H9 (cell line): ENCODE results near the gene AFF2. TPM values are rescaled to one million over a fixed set of nuclear protein-coding genes. Genes with fewer than 3 reads are reported as not detected.

Experiments
- DNase-seq: peaks from one replicate; pipeline ENCODE4 v3.0.0-alpha.2; 2017
- H2AFZ ChIP-seq: one replicate; pipeline ENCODE4 v1.6.1; 2013; ENCODE audit warnings: mild to moderate bottlenecking, low read length, control low read depth, moderate library complexity
- H2AK5ac ChIP-seq: 2 replicates; pipeline ENCODE4 v1.6.1; 2013; ENCODE audit warnings: low read length, control low read depth, mixed read lengths; ENCODE audit not compliant: insufficient read length
- H2BK120ac ChIP-seq: one replicate; pipeline ENCODE4 v1.6.1; 2013; ENCODE audit warnings: low read depth, mild to moderate bottlenecking, low read length, control low read depth, inconsistent platforms; ENCODE audit not compliant: poor library complexity, severe bottlenecking
- H2BK12ac ChIP-seq: 2 replicates; pipeline ENCODE4 v1.6.1; 2013; ENCODE audit warnings: low read length, control low read depth, mixed read lengths, low read depth; ENCODE audit not compliant: insufficient read length
- H2BK15ac ChIP-seq: 2 replicates; pipeline ENCODE4 v1.6.1; 2013; ENCODE audit warnings: low read depth, low read length, control low read depth
- H2BK20ac ChIP-seq: one replicate; pipeline ENCODE4 v1.6.1; 2013; ENCODE audit warnings: low read depth, mild to moderate bottlenecking, low read length, control low read depth, inconsistent platforms; ENCODE audit not compliant: poor library complexity, severe bottlenecking
- H2BK5ac ChIP-seq: 2 replicates; pipeline ENCODE4 v1.6.1; 2013; ENCODE audit warnings: low read length, control low read depth, mixed read lengths; ENCODE audit not compliant: insufficient read length
- H3K14ac ChIP-seq: 2 replicates; pipeline ENCODE4 v1.6.1; 2013; ENCODE audit warnings: low read length, control low read depth; ENCODE audit not compliant: insufficient read depth
- H3K18ac ChIP-seq: 2 replicates; pipeline ENCODE4 v1.6.1; 2013; ENCODE audit warnings: low read depth, mild to moderate bottlenecking, mixed read lengths, low read length, control low read depth; ENCODE audit not compliant: insufficient read length
- H3K23ac ChIP-seq: 2 replicates; pipeline ENCODE4 v1.6.1; 2013; ENCODE audit warnings: low read length, control low read depth, mixed read lengths, low read depth; ENCODE audit not compliant: insufficient read length
- H3K23me2 ChIP-seq: 2 replicates; pipeline ENCODE4 v1.6.1; 2013; ENCODE audit warnings: low read depth, mild to moderate bottlenecking, mixed read lengths, low read length, control low read depth; ENCODE audit not compliant: insufficient read length, poor library complexity, severe bottlenecking
- H3K27ac ChIP-seq: 2 replicates; pipeline ENCODE4 v1.5.1; 2013; ENCODE audit warnings: low read length, control low read depth, mixed read lengths, low read depth; ENCODE audit not compliant: insufficient read length
- H3K27me3 ChIP-seq: 2 replicates; pipeline ENCODE4 v1.6.1; 2013; ENCODE audit warnings: low read length, control low read depth, inconsistent platforms; ENCODE audit not compliant: insufficient read depth
- H3K4ac ChIP-seq: 2 replicates; pipeline ENCODE4 v1.6.1; 2013; ENCODE audit warnings: low read depth, mild to moderate bottlenecking, control low read depth, inconsistent platforms, low read length, moderate library complexity
- H3K4me1 ChIP-seq: 2 replicates; pipeline ENCODE4 v1.6.1; 2013; ENCODE audit warnings: low read length, control low read depth, inconsistent platforms; ENCODE audit not compliant: insufficient read depth
- H3K4me2 ChIP-seq: 2 replicates; pipeline ENCODE4 v1.6.1; 2013; ENCODE audit warnings: low read length, control low read depth, mixed read lengths; ENCODE audit not compliant: insufficient read length, insufficient read depth
- H3K56ac ChIP-seq: 2 replicates; pipeline ENCODE4 v1.6.1; 2013; ENCODE audit warnings: low read depth, mild to moderate bottlenecking, mixed read lengths, low read length, control low read depth; ENCODE audit not compliant: insufficient read length
- H3K79me1 ChIP-seq: 2 replicates; pipeline ENCODE4 v1.6.1; 2013; ENCODE audit warnings: low read depth, mild to moderate bottlenecking, moderate library complexity, low read length, control low read depth, inconsistent platforms; ENCODE audit not compliant: insufficient read depth, poor library complexity, severe bottlenecking
- H3K79me2 ChIP-seq: 2 replicates; pipeline ENCODE4 v1.6.1; 2013; ENCODE audit warnings: low read length, control low read depth, inconsistent platforms; ENCODE audit not compliant: insufficient read depth
- H3K9ac ChIP-seq: 2 replicates; pipeline ENCODE4 v1.6.1; 2013; ENCODE audit warnings: low read length, control low read depth, mixed read lengths; ENCODE audit not compliant: insufficient read length; ENCODE audit errors: extremely low read depth
- H3K9me3 ChIP-seq: one replicate; pipeline ENCODE4 v1.6.1; 2013; ENCODE audit warnings: low read depth, low read length, inconsistent platforms; ENCODE audit not compliant: control insufficient read depth
- H3T11ph ChIP-seq: one replicate; pipeline ENCODE4 v1.6.1; 2013; ENCODE audit warnings: mild to moderate bottlenecking, low read length, control low read depth, inconsistent platforms
- H4K20me1 ChIP-seq: one replicate; pipeline ENCODE4 v1.6.1; 2013; ENCODE audit not compliant: control insufficient read depth, insufficient read length, insufficient read depth
- H4K5ac ChIP-seq: 2 replicates; pipeline ENCODE4 v1.6.1; 2013; ENCODE audit warnings: low read depth, mild to moderate bottlenecking, mixed read lengths, low read length, control low read depth; ENCODE audit not compliant: insufficient read length
- H4K8ac ChIP-seq: replicated peaks from 2 replicates; pipeline ENCODE4 v1.6.1; 2013; ENCODE audit warnings: low read length, control low read depth, mixed read lengths, low read depth; ENCODE audit not compliant: insufficient read length
- H4K91ac ChIP-seq: 2 replicates; pipeline ENCODE4 v1.6.1; 2013; ENCODE audit warnings: low read depth, mild to moderate bottlenecking, moderate library complexity, mixed read lengths, low read length, control low read depth; ENCODE audit not compliant: insufficient read length
- H3K27ac Mint-ChIP-seq, 3 experiments: 2 replicates in 2 of 3; 3 replicates in 1 of 3; pipeline ENCODE4 v1.8.0; 2020 to 2021; ENCODE audit warnings: mixed read lengths in 3 of 3, mild to moderate bottlenecking in 1 of 3, moderate library complexity in 1 of 3
- H3K27me3 Mint-ChIP-seq: 2 replicates; pipeline ENCODE4 v1.8.0; 2021; ENCODE audit warnings: low read depth, mild to moderate bottlenecking, moderate library complexity, mixed read lengths
- H3K36me3 Mint-ChIP-seq, 3 experiments: 2 replicates in 2 of 3; 3 replicates in 1 of 3; pipeline ENCODE4 v1.8.0; 2020 to 2021; ENCODE audit warnings: low read depth in 3 of 3, mixed read lengths in 3 of 3; ENCODE audit not compliant: insufficient read depth in 1 of 3
- H3K4me1 Mint-ChIP-seq, 2 experiments: 2 replicates each; pipeline ENCODE4 v1.8.0; 2020; ENCODE audit warnings: mixed read lengths in 2 of 2
- H3K4me3 Mint-ChIP-seq, 2 experiments: 2 replicates in 1 of 2; 3 replicates in 1 of 2; pipeline ENCODE4 v1.8.0; 2020 to 2021; ENCODE audit warnings: mild to moderate bottlenecking in 2 of 2, mixed read lengths in 2 of 2, moderate library complexity in 1 of 2
- H3K9me3 Mint-ChIP-seq, 2 experiments: 2 replicates in 1 of 2; 3 replicates in 1 of 2; pipeline ENCODE4 v1.8.0; 2020; ENCODE audit warnings: mild to moderate bottlenecking in 2 of 2, mixed read lengths in 2 of 2, moderate library complexity in 1 of 2
- WGBS: extraction: QIAGEN DNeasy Blood & Tissue Kit; methylation state at CpG from one replicate; pipeline ENCODE4 v1.1.7; 2013; ENCODE audit warnings: missing lambda C conversion rate, low lambda C conversion rate, mixed read lengths; ENCODE audit not compliant: insufficient read length; ENCODE audit errors: extremely low coverage; 5-methylcytosine and 5-hydroxymethylcytosine counted together
- total RNA-seq: library from RNA; stranded (reverse); gene quantifications from 2 replicates; pipeline ENCODE4 v1.2.1, GENCODE V29; 2021
- TF ChIP-seq, protein P1 (sequence below): fragments of 200-600 bp; sonication (generic); conservative IDR thresholded peaks from 3 replicates; pipeline ENCODE4 v1.8.0; 2021; ENCODE audit warnings: antibody characterized with exemption, mild to moderate bottlenecking

The AFF2 gene
- total RNA-seq, 1 experiment from 2014 or later = 14.6 TPM

- Histone ChIP-seq H2BK20ac (no peak overlapping the region), H3K23me2 (no peaks in the 10 kb centered on the region), H4K91ac (no peak overlapping the region), H4K20me1 (no peaks in the 10 kb centered on the region), H2BK15ac (no peak overlapping the region), H2BK120ac (no peak overlapping the region), H3K23ac (no peak overlapping the region), H3K14ac (no peak overlapping the region), H3K27ac (no peak overlapping the region), H4K8ac (no peak overlapping the region), H2BK5ac (no peak overlapping the region), H3K4me2 (no peak overlapping the region), H3K18ac (no peak overlapping the region), H2AK5ac (no peak overlapping the region), H4K5ac (no peak overlapping the region), H3K4me1 (no peaks in the 10 kb centered on the region; the same call in 1 of the 2 replicates), H3K56ac (no peak overlapping the region), H3K27me3 (no peaks in the 10 kb centered on the region), H3K79me2 (no peaks in the 10 kb centered on the region), H2BK12ac (no peak overlapping the region), H3K9ac (no peak overlapping the region), H2AFZ (no peak overlapping the region), H3K79me1 (no peaks in the 10 kb centered on the region), H3T11ph (no peak overlapping the region), H3K9me3 (peaks cover 25% of the 10 kb centered on the region), H3K4ac (no peak overlapping the region)
- WGBS = no CpG with 5 or more reads among the region's 6 CpGs
- H3K27ac Mint-ChIP-seq = no peak overlapping the region
- peaks cover 0 to 4% (median 0%) of the 10 kb centered on the region in 3 experiments; a peak in 1 of 7 replicates for H3K36me3 Mint-ChIP-seq
- TF ChIP-seq, protein P1, sequence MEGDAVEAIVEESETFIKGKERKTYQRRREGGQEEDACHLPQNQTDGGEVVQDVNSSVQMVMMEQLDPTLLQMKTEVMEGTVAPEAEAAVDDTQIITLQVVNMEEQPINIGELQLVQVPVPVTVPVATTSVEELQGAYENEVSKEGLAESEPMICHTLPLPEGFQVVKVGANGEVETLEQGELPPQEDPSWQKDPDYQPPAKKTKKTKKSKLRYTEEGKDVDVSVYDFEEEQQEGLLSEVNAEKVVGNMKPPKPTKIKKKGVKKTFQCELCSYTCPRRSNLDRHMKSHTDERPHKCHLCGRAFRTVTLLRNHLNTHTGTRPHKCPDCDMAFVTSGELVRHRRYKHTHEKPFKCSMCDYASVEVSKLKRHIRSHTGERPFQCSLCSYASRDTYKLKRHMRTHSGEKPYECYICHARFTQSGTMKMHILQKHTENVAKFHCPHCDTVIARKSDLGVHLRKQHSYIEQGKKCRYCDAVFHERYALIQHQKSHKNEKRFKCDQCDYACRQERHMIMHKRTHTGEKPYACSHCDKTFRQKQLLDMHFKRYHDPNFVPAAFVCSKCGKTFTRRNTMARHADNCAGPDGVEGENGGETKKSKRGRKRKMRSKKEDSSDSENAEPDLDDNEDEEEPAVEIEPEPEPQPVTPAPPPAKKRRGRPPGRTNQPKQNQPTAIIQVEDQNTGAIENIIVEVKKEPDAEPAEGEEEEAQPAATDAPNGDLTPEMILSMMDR = no peak
- no peak overlapping the region for H3K4me3 Mint-ChIP-seq
- H3K9me3 Mint-ChIP-seq = peaks cover 33 to 58% of the 10 kb centered on the region in 2 experiments
- no peak for DNase-seq
- H3K27me3 Mint-ChIP-seq = no peaks in the 10 kb centered on the region
- no peaks in the 10 kb centered on the region for H3K4me1 Mint-ChIP-seq
Observed at GRCh38 chrX:148576396-148576795, 76.0 kb downstream of the AFF2 start.
